Measurements from ENCODE around the gene LDLRAD3.

The LDLRAD3 gene

GRCh38 chr11:36261094-36261493 lies 317.2 kb downstream of the LDLRAD3 start:
- in situ Hi-C loops (cut with MboI; ENCODE audit: low sequenced_read_pairs) = no loop called here

- in situ Hi-C loops (cut with MboI; ENCODE audit: low sequenced_read_pairs) = no loop called here
Observed at GRCh38 chr11:36264011-36264972, 320.4 kb downstream of the LDLRAD3 start.

GRCh38 chr11:36264973-36265344 lies 321.1 kb downstream of the LDLRAD3 start:
- in situ Hi-C loops (cut with MboI; ENCODE audit: low sequenced_read_pairs) = no loop called here

GRCh38 chr11:36265793-36266628 lies 322.1 kb downstream of the LDLRAD3 start:
- in situ Hi-C loops (cut with MboI; ENCODE audit: low sequenced_read_pairs) = no loop called here

GRCh38 chr11:36266767-36267166 lies 322.9 kb downstream of the LDLRAD3 start:
- in situ Hi-C loops (cut with MboI; ENCODE audit: low sequenced_read_pairs) = no loop called here

- in situ Hi-C loops (cut with MboI; ENCODE audit: low sequenced_read_pairs) = no loop called here
Observed at GRCh38 chr11:36268337-36268985, 324.6 kb downstream of the LDLRAD3 start.

GRCh38 chr11:36270701-36271100 lies 326.8 kb downstream of the LDLRAD3 start:
- in situ Hi-C loops (cut with MboI; ENCODE audit: low sequenced_read_pairs) = no loop called here

GRCh38 chr11:36271794-36272407 lies 328.0 kb downstream of the LDLRAD3 start:
- in situ Hi-C loops (cut with MboI; ENCODE audit: low sequenced_read_pairs) = no loop called here

GRCh38 chr11:36273110-36273509 lies 329.2 kb downstream of the LDLRAD3 start:
- in situ Hi-C loops (cut with MboI; ENCODE audit: low sequenced_read_pairs) = no loop called here

- in situ Hi-C loops (cut with MboI; ENCODE audit: low sequenced_read_pairs) = no loop called here
Observed at GRCh38 chr11:36274414-36274813, 330.6 kb downstream of the LDLRAD3 start.

GRCh38 chr11:36278531-36279282 lies 334.8 kb downstream of the LDLRAD3 start:
- in situ Hi-C loops (cut with MboI; ENCODE audit: low sequenced_read_pairs) = no loop called here

- in situ Hi-C loops (cut with MboI; ENCODE audit: low sequenced_read_pairs) = no loop called here
Observed at GRCh38 chr11:36280531-36280930, 336.7 kb downstream of the LDLRAD3 start.
